ENCODE measurements around the gene TMEM72. TPM values are rescaled to one million over a fixed set of nuclear protein-coding genes. Genes with fewer than 3 reads are reported as not detected.

Gene TMEM72
- total and polyA plus RNA-seq, 2 experiments from 2014 or later = 0.13 TPM; not detected in 1

GRCh38 chr10:44985175-44985681 is 74.1 kb downstream of the TMEM72 start:
- H3K4me2 ChIP-seq = no peak overlapping the region
- WGBS (ENCODE audit: low lambda C conversion rate, missing lambda C conversion rate) = 70% methylated on average over 9 of the region's 9 CpGs
- H3K4me3 ChIP-seq = no peak overlapping the region
- H3K27me3 ChIP-seq = no peaks in the 10 kb centered on the region
- H3K36me3 ChIP-seq (replicated peaks; ENCODE audit: insufficient read depth, low read depth) = no peaks in the 10 kb centered on the region
- H3K27ac ChIP-seq = peak overlapping the region; percentile 55
- H3K9me3 ChIP-seq (ENCODE audit: low read depth) = no peaks in the 10 kb centered on the region
- H3K79me2 ChIP-seq = no peaks in the 10 kb centered on the region
- no peak for TF ChIP-seq EZH2phosphoT487 (IDR thresholded peaks at IDR 0.05; ENCODE audit: low read depth, severe bottlenecking, unreplicated experiment)
- no peak for TF ChIP-seq EZH2 (IDR thresholded peaks at IDR 0.05; ENCODE audit: borderline replicate concordance)
- no peak for TF ChIP-seq CTCF (IDR thresholded peaks at IDR 0.05; ENCODE audit: poor library complexity)
- DNase-seq (ENCODE audit: low spot score) = no peak
- H4K20me1 ChIP-seq (ENCODE audit: insufficient read depth, poor library complexity, severe bottlenecking) = no peaks in the 10 kb centered on the region
- no peak overlapping the region for H2AFZ ChIP-seq
- no peaks in the 10 kb centered on the region for H3K9me2 ChIP-seq (replicated peaks; ENCODE audit: insufficient read depth)
- H3K4me1 ChIP-seq (ENCODE audit: insufficient read depth) = peaks cover 38% of the 10 kb centered on the region

GRCh38 chr10:44986179-44986578 is 75.0 kb downstream of the TMEM72 start:
- H3K27ac ChIP-seq = no peak overlapping the region
- H3K36me3 ChIP-seq (replicated peaks; ENCODE audit: insufficient read depth, low read depth) = no peaks in the 10 kb centered on the region
- WGBS (ENCODE audit: low lambda C conversion rate, missing lambda C conversion rate) = 92% methylated on average over 3 of the region's 3 CpGs
- no peak for DNase-seq (ENCODE audit: low spot score)
- H3K9me2 ChIP-seq (replicated peaks; ENCODE audit: insufficient read depth) = no peaks in the 10 kb centered on the region
- H3K79me2 ChIP-seq = no peaks in the 10 kb centered on the region
- TF ChIP-seq EZH2 (IDR thresholded peaks at IDR 0.05; ENCODE audit: borderline replicate concordance) (no peak), EZH2phosphoT487 (IDR thresholded peaks at IDR 0.05; ENCODE audit: low read depth, severe bottlenecking, unreplicated experiment) (no peak), CTCF (IDR thresholded peaks at IDR 0.05; ENCODE audit: poor library complexity) (no peak)
- H4K20me1 ChIP-seq (ENCODE audit: insufficient read depth, poor library complexity, severe bottlenecking) = no peaks in the 10 kb centered on the region
- H3K27me3 ChIP-seq = no peaks in the 10 kb centered on the region
- H2AFZ ChIP-seq = no peak overlapping the region
- no peak overlapping the region for H3K4me3 ChIP-seq
- H3K4me1 ChIP-seq (ENCODE audit: insufficient read depth) = peaks cover 33% of the 10 kb centered on the region
- no peaks in the 10 kb centered on the region for H3K9me3 ChIP-seq (ENCODE audit: low read depth)
- H3K4me2 ChIP-seq = no peak overlapping the region

Other genes starting within 250 kb of the TMEM72 start
- gene RASSF4, start 48.5 kb downstream of the TMEM72 start, total RNA-seq = 19.2 and 23.5 TPM in 2 replicates
- gene RASSF4, start 48.5 kb downstream of the TMEM72 start, polyA plus RNA-seq = 20.1 and 26.8 TPM in 2 replicates
- 24.0 and 30.6 TPM in 2 replicates for gene DEPP1, start 67.5 kb downstream of the TMEM72 start, total RNA-seq
- 45.6 and 54.7 TPM in 2 replicates for gene DEPP1, start 67.5 kb downstream of the TMEM72 start, polyA plus RNA-seq
- 32.2 and 41.7 TPM in 2 replicates for gene ZNF22, start 89.6 kb downstream of the TMEM72 start, total RNA-seq
- gene ZNF22, start 89.6 kb downstream of the TMEM72 start, polyA plus RNA-seq = 20.5 and 25.9 TPM in 2 replicates

Measured in hepatocyte (in vitro differentiated cells).